ENCODE measurements around the gene CADPS.

GRCh38 chr3:62585861-62586260, 289.4 kb downstream of the CADPS start:
- no peak for TF ChIP-seq CTCF (IDR thresholded peaks at IDR 0.05)
- no peak for TF ChIP-seq POLR2A (IDR thresholded peaks at IDR 0.05)
